HEK293T (cell line): ENCODE results near the gene SELENOM.

ENCODE experiments used
- CTCF ChIA-PET: fragments of 350-600 bp; formaldehyde crosslinking; extraction: SDS; loops from one replicate; lab custom pipeline; 2021; ENCODE audit warnings: antibody characterized with exemption, inconsistent platforms; lab: Yijun Ruan, JAX
- POLR2A ChIA-PET: fragments of 350-600 bp; formaldehyde crosslinking; extraction: SDS; loops from one replicate; lab custom pipeline; 2020; ENCODE audit warnings: antibody characterized with exemption, inconsistent platforms; lab: Yijun Ruan, JAX
- DNase-seq: peaks from one replicate; pipeline ENCODE4 v3.0.0; 2012; ENCODE audit warnings: mixed read lengths; ENCODE audit errors: extremely low spot score
- ARNT ChIP-seq: fragments of 450-650 bp; IDR thresholded peaks from 2 replicates; pipeline ENCODE4 v1.6.1; 2017; ENCODE audit warnings: mild to moderate bottlenecking
- BHLHE40 ChIP-seq: fragments of 450-650 bp; IDR thresholded peaks from 2 replicates; pipeline ENCODE4 v1.6.1; 2016; ENCODE audit warnings: mild to moderate bottlenecking, moderate library complexity, borderline replicate concordance
- CTBP1 ChIP-seq: fragments of 450-650 bp; IDR thresholded peaks from 2 replicates; pipeline ENCODE4 v1.6.1; 2016; ENCODE audit warnings: borderline replicate concordance
- ELF4 ChIP-seq: fragments of 450-650 bp; IDR thresholded peaks from 2 replicates; pipeline ENCODE4 v1.6.1; 2017; ENCODE audit warnings: antibody characterized with exemption
- FOXA1 ChIP-seq: fragments of 450-650 bp; IDR thresholded peaks from 2 replicates; pipeline ENCODE4 v1.6.1; 2016; ENCODE audit warnings: mild to moderate bottlenecking
- FOXK2 ChIP-seq: fragments of 450-650 bp; IDR thresholded peaks from 2 replicates; pipeline ENCODE4 v1.6.1; 2016; ENCODE audit warnings: mild to moderate bottlenecking
- FOXM1 ChIP-seq: fragments of 450-650 bp; IDR thresholded peaks from 2 replicates; pipeline ENCODE4 v1.6.1; 2017; ENCODE audit warnings: mild to moderate bottlenecking, borderline replicate concordance
- HDGF ChIP-seq: fragments of 450-650 bp; IDR thresholded peaks from 2 replicates; pipeline ENCODE4 v1.6.1; 2017; ENCODE audit warnings: antibody characterized with exemption, borderline replicate concordance
- L3MBTL2 ChIP-seq: fragments of 450-650 bp; conservative IDR thresholded peaks from 2 replicates; pipeline ENCODE4 v1.6.1; 2016; ENCODE audit warnings: mild to moderate bottlenecking
- LEF1 ChIP-seq: fragments of 450-650 bp; IDR thresholded peaks from 2 replicates; pipeline ENCODE4 v1.6.1; 2017; ENCODE audit warnings: mild to moderate bottlenecking, borderline replicate concordance
- NFRKB ChIP-seq: fragments of 450-650 bp; IDR thresholded peaks from 2 replicates; pipeline ENCODE4 v1.6.1; 2016; ENCODE audit warnings: mild to moderate bottlenecking, moderate library complexity
- PKNOX1 ChIP-seq: fragments of 450-650 bp; IDR thresholded peaks from 2 replicates; pipeline ENCODE4 v1.6.1; 2016
- SP1 ChIP-seq: fragments of 450-650 bp; IDR thresholded peaks from 2 replicates; pipeline ENCODE4 v1.6.1; 2017
- SUZ12 ChIP-seq: fragments of 450-650 bp; IDR thresholded peaks from 2 replicates; pipeline ENCODE4 v1.6.1; 2016; ENCODE audit warnings: mild to moderate bottlenecking
- TARDBP ChIP-seq: fragments of 450-650 bp; IDR thresholded peaks from 2 replicates; pipeline ENCODE4 v1.6.1; 2016
- ZNF384 ChIP-seq: fragments of 450-650 bp; IDR thresholded peaks from 2 replicates; pipeline ENCODE4 v1.6.1; 2016

Gene SELENOM

GRCh38 chr22:31096657-31097279 is 10.6 kb downstream of the SELENOM start:
- no peak for DNase-seq
- CTCF ChIA-PET = interaction anchor here (0.7 to 0.8 kb wide), 2 partner anchors 12 to 369 kb away, joined by 3 read pairs; no protein-coding TSS in a partner anchor
- POLR2A ChIA-PET = interaction anchor here (1.4 to 1.6 kb wide), 2 partner anchors 14 to 16 kb away, joined by 3 to 6 read pairs; partner anchors contain the start of gene SMTN
- TF ChIP-seq SP1 (no peak), CTBP1 (no peak), TARDBP (no peak), LEF1 (no peak), HDGF (no peak)

- no peak for DNase-seq
- CTCF ChIA-PET = interaction anchor here (0.7 to 1.1 kb wide), 2 partner anchors 11 to 370 kb away, joined by 3 to 7 read pairs; partner anchors contain the start of gene SELENOM
- POLR2A ChIA-PET = interaction anchor here (1.2 to 1.6 kb wide), 4 partner anchors 12 to 127 kb away, joined by 3 to 7 read pairs (median 6); partner anchors contain the start of genes MORC2, SELENOM, SMTN and TUG1
- no peak for TF ChIP-seq CTBP1
- TF ChIP-seq ARNT = no peak
- TF ChIP-seq HDGF = no peak
- TF ChIP-seq SP1 = no peak
- TF ChIP-seq FOXM1 = no peak
- no peak for TF ChIP-seq LEF1
- TF ChIP-seq SUZ12 = no peak
- TF ChIP-seq PKNOX1 = no peak
- TF ChIP-seq FOXK2 = no peak
- no peak for TF ChIP-seq ZNF384
- TF ChIP-seq ELF4 = no peak
- no peak for TF ChIP-seq FOXA1
- TF ChIP-seq L3MBTL2 = no peak
- TF ChIP-seq TARDBP = no peak
Measured at GRCh38 chr22:31095637-31096249, 11.6 kb downstream of the SELENOM start.

GRCh38 chr22:31094741-31095140 is 12.6 kb downstream of the SELENOM start:
- ChIA-PET POLR2A (interaction anchor here (1.5 kb wide), 1 partner anchor 13 kb away, joined by 7 read pairs; the partner anchor contains the start of gene SELENOM), CTCF (interaction anchor here (1.0 to 1.2 kb wide), 2 partner anchors 11 to 12 kb away, joined by 3 read pairs; partner anchors contain the start of gene SELENOM)
- TF ChIP-seq BHLHE40 = no peak
- TF ChIP-seq LEF1 = no peak
- no peak for TF ChIP-seq ARNT
- TF ChIP-seq FOXM1 = no peak
- no peak for TF ChIP-seq SUZ12
- DNase-seq = no peak

- DNase-seq = no peak
- TF ChIP-seq TARDBP (no peak), CTBP1 (no peak), BHLHE40 (no peak), HDGF (no peak), SP1 (no peak), FOXK2 (no peak)
- ChIA-PET CTCF (interaction anchor here (1.0 to 1.2 kb wide), 2 partner anchors 11 to 13 kb away, joined by 3 read pairs; partner anchors contain the start of gene SELENOM), POLR2A (interaction anchor here (1.0 kb wide), 1 partner anchor 13 kb away, joined by 3 read pairs; the partner anchor contains the start of gene SMTN)
Measured at GRCh38 chr22:31094021-31094551, 13.3 kb downstream of the SELENOM start.

GRCh38 chr22:31093086-31093850 is 14.1 kb downstream of the SELENOM start:
- TF ChIP-seq PKNOX1 = no peak
- TF ChIP-seq TARDBP = no peak
- TF ChIP-seq L3MBTL2 = no peak
- TF ChIP-seq FOXM1 = no peak
- no peak for TF ChIP-seq FOXA1
- no peak for TF ChIP-seq ZNF384
- TF ChIP-seq NFRKB = no peak
- no peak for TF ChIP-seq SUZ12
- no peak for TF ChIP-seq CTBP1
- no peak for TF ChIP-seq LEF1
- TF ChIP-seq ELF4 = no peak
- TF ChIP-seq ARNT = no peak
- no peak for TF ChIP-seq BHLHE40
- TF ChIP-seq SP1 = no peak
- TF ChIP-seq FOXK2 = no peak
- no peak for TF ChIP-seq HDGF
- ChIA-PET CTCF (interaction anchor here (1.0 to 1.2 kb wide), 2 partner anchors 10 to 14 kb away, joined by 3 read pairs; partner anchors contain the start of gene SELENOM), POLR2A (interaction anchor here (1.0 kb wide), 1 partner anchor 12 kb away, joined by 3 read pairs; the partner anchor contains the start of gene SMTN)
- DNase-seq = no peak

- TF ChIP-seq L3MBTL2 (no peak), SUZ12 (no peak), SP1 (no peak), TARDBP (no peak), ZNF384 (no peak), CTBP1 (no peak)
- DNase-seq = no peak
- ChIA-PET POLR2A (no interaction called here), CTCF (no interaction called here)
Measured at GRCh38 chr22:31092161-31092560, 15.2 kb downstream of the SELENOM start.
